Urinary bladder (tissue), 4 donors: ENCODE results near the gene NHS. TPM values are rescaled to one million over a fixed set of nuclear protein-coding genes. Genes with fewer than 3 reads are reported as not detected.
A peak's percentile ranks its signal among the peaks of the same experiment; 100 is the strongest.

Source experiments
- DNase-seq: peaks from one replicate; pipeline ENCODE4 v3.0.0-alpha.2; 2015; ENCODE audit errors: extremely low spot score
- H3K27ac ChIP-seq: one replicate; pipeline ENCODE4 v1.5.1; 2013; ENCODE audit warnings: low read depth, mild to moderate bottlenecking, moderate library complexity
- H3K36me3 ChIP-seq: one replicate; pipeline ENCODE4 v1.6.1; 2013; ENCODE audit warnings: mild to moderate bottlenecking, moderate library complexity; ENCODE audit not compliant: insufficient read depth
- H3K4me1 ChIP-seq: one replicate; pipeline ENCODE4 v1.6.1; 2013; ENCODE audit warnings: mild to moderate bottlenecking, moderate library complexity; ENCODE audit not compliant: insufficient read depth
- H3K4me3 ChIP-seq: one replicate; pipeline ENCODE4 v1.5.1; 2013; ENCODE audit warnings: low read depth, low read length
- WGBS: extraction: QIAGEN DNeasy Blood & Tissue Kit; methylation state at CpG from one replicate; pipeline ENCODE4 v1.1.7; 2013; 5-methylcytosine and 5-hydroxymethylcytosine counted together
- polyA plus RNA-seq: library from polyadenylated mRNA; stranded (reverse); fragments of 200-250 nt; gene quantifications from one replicate; pipeline ENCODE4 v1.2.3, GENCODE V29; 2013
- total RNA-seq: library from RNA; depleted of rRNA; stranded (reverse); fragments of >200 nt; gene quantifications from one replicate; pipeline ENCODE4 v1.2.3, GENCODE V29; 2014
- donor health status: healthy with polysubstance abuse.
- donor health status: healthy.

The NHS gene
- total and polyA plus RNA-seq, 2 donors = 4.2 to 7.8 TPM

GRCh38 chrX:17668929-17669328, 293.9 kb downstream of the NHS start:
- Histone ChIP-seq H3K4me3 (no peak overlapping the region), H3K36me3 (no peaks in the 10 kb centered on the region), H3K27ac (no peak overlapping the region), H3K4me1 (no peaks in the 10 kb centered on the region)
- no peak for DNase-seq
- 95% methylated on average over 4 of the region's 4 CpGs for WGBS

GRCh38 chrX:17669458-17669857, 294.5 kb downstream of the NHS start:
- no peak for DNase-seq
- no peaks in the 10 kb centered on the region for H3K4me1 ChIP-seq
- WGBS = 79% methylated on average over 2 of the region's 2 CpGs
- H3K4me3 ChIP-seq = no peak overlapping the region
- H3K27ac ChIP-seq = no peak overlapping the region
- H3K36me3 ChIP-seq = no peaks in the 10 kb centered on the region

- Histone ChIP-seq H3K36me3 (no peaks in the 10 kb centered on the region), H3K4me1 (no peaks in the 10 kb centered on the region), H3K27ac (no peak overlapping the region), H3K4me3 (no peak overlapping the region)
- 98% methylated on average over 1 of the region's 1 CpG for WGBS
- DNase-seq = no peak
Measured at GRCh38 chrX:17669891-17670290, 294.9 kb downstream of the NHS start.

GRCh38 chrX:17670874-17671273, 295.9 kb downstream of the NHS start:
- 96% methylated on average over 3 of the region's 3 CpGs for WGBS
- Histone ChIP-seq H3K4me3 (no peak overlapping the region), H3K36me3 (no peaks in the 10 kb centered on the region), H3K4me1 (no peaks in the 10 kb centered on the region), H3K27ac (no peak overlapping the region)
- DNase-seq = no peak

- WGBS = 55% methylated on average over 2 of the region's 2 CpGs
- no peak overlapping the region for H3K4me3 ChIP-seq
Measured at GRCh38 chrX:17674601-17675000, 299.6 kb downstream of the NHS start.

GRCh38 chrX:17679261-17679660, 304.3 kb downstream of the NHS start:
- Histone ChIP-seq H3K4me3 (no peak overlapping the region), H3K4me1 (no peaks in the 10 kb centered on the region), H3K36me3 (no peaks in the 10 kb centered on the region), H3K27ac (no peak overlapping the region)
- DNase-seq = no peak

More at GRCh38 chrX:17674601-17675000, 299.6 kb downstream of the NHS start:
- Histone ChIP-seq H3K36me3 (no peaks in the 10 kb centered on the region), H3K4me1 (no peaks in the 10 kb centered on the region), H3K27ac (no peak overlapping the region)
- no peak for DNase-seq

- no peak for DNase-seq
- Histone ChIP-seq H3K4me1 (no peaks in the 10 kb centered on the region), H3K27ac (no peak overlapping the region), H3K36me3 (no peaks in the 10 kb centered on the region), H3K4me3 (no peak overlapping the region)
- WGBS = 68% methylated on average over 2 of the region's 2 CpGs
Measured at GRCh38 chrX:17679820-17680219, 304.8 kb downstream of the NHS start.

GRCh38 chrX:17680732-17681413, 305.9 kb downstream of the NHS start:
- 76% methylated on average over 1 of the region's 1 CpG for WGBS
- DNase-seq = no peak

GRCh38 chrX:17682259-17682658, 307.3 kb downstream of the NHS start:
- Histone ChIP-seq H3K36me3 (no peaks in the 10 kb centered on the region), H3K4me3 (no peak overlapping the region), H3K4me1 (no peaks in the 10 kb centered on the region), H3K27ac (no peak overlapping the region)
- no peak for DNase-seq
- 75% methylated on average over 2 of the region's 2 CpGs for WGBS

More at GRCh38 chrX:17680732-17681413, 305.9 kb downstream of the NHS start:
- Histone ChIP-seq H3K4me3 (no peak overlapping the region), H3K36me3 (no peaks in the 10 kb centered on the region), H3K27ac (no peak overlapping the region), H3K4me1 (no peaks in the 10 kb centered on the region)

GRCh38 chrX:17685026-17685425, 310.0 kb downstream of the NHS start:
- no peak for DNase-seq
- Histone ChIP-seq H3K4me3 (no peak overlapping the region), H3K36me3 (no peaks in the 10 kb centered on the region), H3K27ac (no peak overlapping the region), H3K4me1 (no peaks in the 10 kb centered on the region)
- WGBS = 80% methylated on average over 4 of the region's 4 CpGs

- no peak for DNase-seq
- no peak overlapping the region for H3K27ac ChIP-seq
- no peak overlapping the region for H3K4me3 ChIP-seq
- H3K4me1 ChIP-seq = no peaks in the 10 kb centered on the region
- WGBS = 98% methylated on average over 14 of the region's 14 CpGs
- no peaks in the 10 kb centered on the region for H3K36me3 ChIP-seq
Measured at GRCh38 chrX:17687648-17688047, 312.6 kb downstream of the NHS start.

- H3K4me1 ChIP-seq = no peaks in the 10 kb centered on the region
- no peak overlapping the region for H3K4me3 ChIP-seq
- no peak overlapping the region for H3K27ac ChIP-seq
- peak; percentile 72 for DNase-seq
- WGBS = 11% methylated on average over 4 of the region's 4 CpGs
- no peaks in the 10 kb centered on the region for H3K36me3 ChIP-seq
Measured at GRCh38 chrX:17689971-17690409, 315.0 kb downstream of the NHS start.

- H3K4me1 ChIP-seq = no peaks in the 10 kb centered on the region
- whole genome bisulfite sequencing = 88% methylated on average over 5 of the region's 5 CpGs
- no peak for DNase-seq
Measured at GRCh38 chrX:17692709-17693346, 317.8 kb downstream of the NHS start.

GRCh38 chrX:17697191-17697590, 322.2 kb downstream of the NHS start:
- H3K4me1 ChIP-seq = no peaks in the 10 kb centered on the region
- no peak overlapping the region for H3K27ac ChIP-seq
- DNase-seq = no peak
- no peaks in the 10 kb centered on the region for H3K36me3 ChIP-seq
- 86% methylated on average over 1 of the region's 1 CpG for WGBS
- H3K4me3 ChIP-seq = no peak overlapping the region

More at GRCh38 chrX:17692709-17693346, 317.8 kb downstream of the NHS start:
- no peaks in the 10 kb centered on the region for H3K36me3 ChIP-seq
- no peak overlapping the region for H3K4me3 ChIP-seq
- no peak overlapping the region for H3K27ac ChIP-seq
